ENCODE data around the gene KCTD10.

The KCTD10 gene

GRCh38 chr12:109500406-109501185 lies 23.5 kb upstream of the KCTD10 start:
- no peak overlapping the region for H3K4me3 ChIP-seq (ENCODE audit: low read length)
- peak; percentile 49 for DNase-seq
- no peak overlapping the region for H3K18ac ChIP-seq (ENCODE audit: low read length)
- H2BK15ac ChIP-seq (replicated peaks; ENCODE audit: low read depth), result no peak overlapping the region
- no peak overlapping the region for H3K4ac ChIP-seq (ENCODE audit: low read depth, low read length)
- no peak overlapping the region for H3K4me2 ChIP-seq (ENCODE audit: low read length)
- no peak overlapping the region for H4K8ac ChIP-seq (ENCODE audit: low read depth, low read length)
- H3K79me1 ChIP-seq (ENCODE audit: low read length), result no peaks in the 10 kb centered on the region
- H3K56ac ChIP-seq (ENCODE audit: low read length), result no peak overlapping the region
- H3K27me3 ChIP-seq (ENCODE audit: insufficient read depth, low read length, poor library complexity), result no peaks in the 10 kb centered on the region
- H2AK5ac ChIP-seq (ENCODE audit: low read length), result no peak overlapping the region
- H2BK5ac ChIP-seq (ENCODE audit: low read length), result no peak overlapping the region
- H3K27ac ChIP-seq (ENCODE audit: low read depth, low read length), result no peak overlapping the region
- no peak overlapping the region for H3K23ac ChIP-seq (ENCODE audit: low read length)
- no peak overlapping the region for H4K5ac ChIP-seq (ENCODE audit: low read length)
- H2BK120ac ChIP-seq (ENCODE audit: low read depth, low read length), result no peak overlapping the region
- H3K9ac ChIP-seq (ENCODE audit: low read length), result no peak overlapping the region
- no CpG with 5 or more reads among the region's 9 CpGs for WGBS (ENCODE audit: extremely low coverage, insufficient coverage, low lambda C conversion rate)
- H3K36me3 ChIP-seq (ENCODE audit: control insufficient read depth, insufficient read depth, low read length), result no peaks in the 10 kb centered on the region
- H3K4me1 ChIP-seq (ENCODE audit: control insufficient read depth, low read depth, low read length), result no peaks in the 10 kb centered on the region
- H3K79me2 ChIP-seq (ENCODE audit: control insufficient read depth, insufficient read depth, low read length), result no peaks in the 10 kb centered on the region

GRCh38 chr12:109497675-109498074 lies 20.6 kb upstream of the KCTD10 start:
- Histone ChIP-seq H2BK120ac (ENCODE audit: low read depth, low read length) (no peak overlapping the region), H2BK5ac (ENCODE audit: low read length) (no peak overlapping the region), H4K8ac (ENCODE audit: low read depth, low read length) (no peak overlapping the region), H2AK5ac (ENCODE audit: low read length) (no peak overlapping the region), H3K4ac (ENCODE audit: low read depth, low read length) (no peak overlapping the region), H3K9ac (ENCODE audit: low read length) (no peak overlapping the region), H3K23ac (ENCODE audit: low read length) (no peak overlapping the region), H3K56ac (ENCODE audit: low read length) (no peak overlapping the region), H3K18ac (ENCODE audit: low read length) (no peak overlapping the region), H3K27ac (ENCODE audit: low read depth, low read length) (no peak overlapping the region), H3K27me3 (ENCODE audit: insufficient read depth, low read length, poor library complexity) (no peaks in the 10 kb centered on the region), H2BK15ac (replicated peaks; ENCODE audit: low read depth) (no peak overlapping the region), H3K4me1 (ENCODE audit: control insufficient read depth, low read depth, low read length) (no peaks in the 10 kb centered on the region), H3K79me2 (ENCODE audit: control insufficient read depth, insufficient read depth, low read length) (no peaks in the 10 kb centered on the region), H3K79me1 (ENCODE audit: low read length) (no peaks in the 10 kb centered on the region), H3K4me2 (ENCODE audit: low read length) (no peak overlapping the region), H3K4me3 (ENCODE audit: low read length) (no peak overlapping the region), H4K5ac (ENCODE audit: low read length) (no peak overlapping the region), H3K36me3 (ENCODE audit: control insufficient read depth, insufficient read depth, low read length) (no peaks in the 10 kb centered on the region)
- no peak for DNase-seq
- no CpG with 5 or more reads among the region's 7 CpGs for WGBS (ENCODE audit: extremely low coverage, insufficient coverage, low lambda C conversion rate)

GRCh38 chr12:109496306-109496705 lies 19.2 kb upstream of the KCTD10 start:
- H3K4me3 ChIP-seq (ENCODE audit: low read length), result no peak overlapping the region
- no peaks in the 10 kb centered on the region for H3K27me3 ChIP-seq (ENCODE audit: insufficient read depth, low read length, poor library complexity)
- H4K8ac ChIP-seq (ENCODE audit: low read depth, low read length), result no peak overlapping the region
- no peaks in the 10 kb centered on the region for H3K36me3 ChIP-seq (ENCODE audit: control insufficient read depth, insufficient read depth, low read length)
- no peaks in the 10 kb centered on the region for H3K79me2 ChIP-seq (ENCODE audit: control insufficient read depth, insufficient read depth, low read length)
- H3K56ac ChIP-seq (ENCODE audit: low read length), result no peak overlapping the region
- H4K5ac ChIP-seq (ENCODE audit: low read length), result no peak overlapping the region
- H2AK5ac ChIP-seq (ENCODE audit: low read length), result no peak overlapping the region
- no peak overlapping the region for H2BK5ac ChIP-seq (ENCODE audit: low read length)
- no peak overlapping the region for H3K23ac ChIP-seq (ENCODE audit: low read length)
- H3K18ac ChIP-seq (ENCODE audit: low read length), result no peak overlapping the region
- no peak overlapping the region for H2BK120ac ChIP-seq (ENCODE audit: low read depth, low read length)
- DNase-seq, result no peak
- H3K79me1 ChIP-seq (ENCODE audit: low read length), result no peaks in the 10 kb centered on the region
- no peak overlapping the region for H2BK15ac ChIP-seq (replicated peaks; ENCODE audit: low read depth)
- H3K9ac ChIP-seq (ENCODE audit: low read length), result no peak overlapping the region
- no peak overlapping the region for H3K27ac ChIP-seq (ENCODE audit: low read depth, low read length)
- no peaks in the 10 kb centered on the region for H3K4me1 ChIP-seq (ENCODE audit: control insufficient read depth, low read depth, low read length)
- H3K4me2 ChIP-seq (ENCODE audit: low read length), result no peak overlapping the region
- no peak overlapping the region for H3K4ac ChIP-seq (ENCODE audit: low read depth, low read length)

GRCh38 chr12:109495012-109495411 lies 17.9 kb upstream of the KCTD10 start:
- H3K9ac ChIP-seq (ENCODE audit: low read length), result no peak overlapping the region
- H3K79me2 ChIP-seq (ENCODE audit: control insufficient read depth, insufficient read depth, low read length), result no peaks in the 10 kb centered on the region
- H3K36me3 ChIP-seq (ENCODE audit: control insufficient read depth, insufficient read depth, low read length), result peaks cover 2% of the 10 kb centered on the region
- H2BK5ac ChIP-seq (ENCODE audit: low read length), result no peak overlapping the region
- H3K18ac ChIP-seq (ENCODE audit: low read length), result no peak overlapping the region
- H3K4ac ChIP-seq (ENCODE audit: low read depth, low read length), result no peak overlapping the region
- H2BK120ac ChIP-seq (ENCODE audit: low read depth, low read length), result no peak overlapping the region
- DNase-seq, result no peak
- H3K23ac ChIP-seq (ENCODE audit: low read length), result no peak overlapping the region
- H2BK15ac ChIP-seq (replicated peaks; ENCODE audit: low read depth), result no peak overlapping the region
- H3K27me3 ChIP-seq (ENCODE audit: insufficient read depth, low read length, poor library complexity), result no peaks in the 10 kb centered on the region
- H3K4me1 ChIP-seq (ENCODE audit: control insufficient read depth, low read depth, low read length), result no peaks in the 10 kb centered on the region
- no peak overlapping the region for H3K4me3 ChIP-seq (ENCODE audit: low read length)
- H4K8ac ChIP-seq (ENCODE audit: low read depth, low read length), result no peak overlapping the region
- no peaks in the 10 kb centered on the region for H3K79me1 ChIP-seq (ENCODE audit: low read length)
- no peak overlapping the region for H3K4me2 ChIP-seq (ENCODE audit: low read length)
- no peak overlapping the region for H2AK5ac ChIP-seq (ENCODE audit: low read length)
- H3K56ac ChIP-seq (ENCODE audit: low read length), result no peak overlapping the region
- no peak overlapping the region for H3K27ac ChIP-seq (ENCODE audit: low read depth, low read length)
- H4K5ac ChIP-seq (ENCODE audit: low read length), result no peak overlapping the region

- H3K4me2 ChIP-seq (ENCODE audit: low read length), result no peak overlapping the region
- H2BK5ac ChIP-seq (ENCODE audit: low read length), result no peak overlapping the region
- H3K56ac ChIP-seq (ENCODE audit: low read length), result no peak overlapping the region
- no peak overlapping the region for H4K8ac ChIP-seq (ENCODE audit: low read depth, low read length)
- H3K36me3 ChIP-seq (ENCODE audit: control insufficient read depth, insufficient read depth, low read length), result peaks cover 2% of the 10 kb centered on the region
- H3K23ac ChIP-seq (ENCODE audit: low read length), result no peak overlapping the region
- no peak overlapping the region for H3K4me3 ChIP-seq (ENCODE audit: low read length)
- DNase-seq, result no peak
- no peak overlapping the region for H3K4ac ChIP-seq (ENCODE audit: low read depth, low read length)
- H3K79me1 ChIP-seq (ENCODE audit: low read length), result no peaks in the 10 kb centered on the region
- H3K79me2 ChIP-seq (ENCODE audit: control insufficient read depth, insufficient read depth, low read length), result no peaks in the 10 kb centered on the region
- H3K9ac ChIP-seq (ENCODE audit: low read length), result no peak overlapping the region
- WGBS (ENCODE audit: extremely low coverage, insufficient coverage, low lambda C conversion rate), result no CpG with 5 or more reads among the region's 7 CpGs
- H3K27me3 ChIP-seq (ENCODE audit: insufficient read depth, low read length, poor library complexity), result no peaks in the 10 kb centered on the region
- H2AK5ac ChIP-seq (ENCODE audit: low read length), result no peak overlapping the region
- no peak overlapping the region for H2BK15ac ChIP-seq (replicated peaks; ENCODE audit: low read depth)
- no peak overlapping the region for H2BK120ac ChIP-seq (ENCODE audit: low read depth, low read length)
- no peak overlapping the region for H4K5ac ChIP-seq (ENCODE audit: low read length)
- no peak overlapping the region for H3K27ac ChIP-seq (ENCODE audit: low read depth, low read length)
- H3K4me1 ChIP-seq (ENCODE audit: control insufficient read depth, low read depth, low read length), result no peaks in the 10 kb centered on the region
- no peak overlapping the region for H3K18ac ChIP-seq (ENCODE audit: low read length)
These were observed 17.3 kb upstream of the KCTD10 start for GRCh38 chr12:109494348-109494881.

- Histone ChIP-seq H3K4me1 (ENCODE audit: control insufficient read depth, low read depth, low read length) (no peaks in the 10 kb centered on the region), H3K23ac (ENCODE audit: low read length) (no peak overlapping the region), H3K4ac (ENCODE audit: low read depth, low read length) (no peak overlapping the region), H3K18ac (ENCODE audit: low read length) (no peak overlapping the region), H4K8ac (ENCODE audit: low read depth, low read length) (no peak overlapping the region), H3K27ac (ENCODE audit: low read depth, low read length) (no peak overlapping the region), H3K79me2 (ENCODE audit: control insufficient read depth, insufficient read depth, low read length) (no peaks in the 10 kb centered on the region), H2BK15ac (replicated peaks; ENCODE audit: low read depth) (no peak overlapping the region), H3K9ac (ENCODE audit: low read length) (no peak overlapping the region), H3K4me2 (ENCODE audit: low read length) (no peak overlapping the region), H3K4me3 (ENCODE audit: low read length) (no peak overlapping the region), H2BK5ac (ENCODE audit: low read length) (no peak overlapping the region), H3K36me3 (ENCODE audit: control insufficient read depth, insufficient read depth, low read length) (peaks cover 2% of the 10 kb centered on the region), H3K27me3 (ENCODE audit: insufficient read depth, low read length, poor library complexity) (no peaks in the 10 kb centered on the region), H4K5ac (ENCODE audit: low read length) (no peak overlapping the region), H3K56ac (ENCODE audit: low read length) (no peak overlapping the region), H2BK120ac (ENCODE audit: low read depth, low read length) (no peak overlapping the region), H3K79me1 (ENCODE audit: low read length) (no peaks in the 10 kb centered on the region), H2AK5ac (ENCODE audit: low read length) (no peak overlapping the region)
- WGBS (ENCODE audit: extremely low coverage, insufficient coverage, low lambda C conversion rate), result no CpG with 5 or more reads among the region's 1 CpG
- DNase-seq, result no peak
These were observed 16.8 kb upstream of the KCTD10 start for GRCh38 chr12:109493938-109494337.
